ENCODE measurements around the gene KCNG3.

DNA sequence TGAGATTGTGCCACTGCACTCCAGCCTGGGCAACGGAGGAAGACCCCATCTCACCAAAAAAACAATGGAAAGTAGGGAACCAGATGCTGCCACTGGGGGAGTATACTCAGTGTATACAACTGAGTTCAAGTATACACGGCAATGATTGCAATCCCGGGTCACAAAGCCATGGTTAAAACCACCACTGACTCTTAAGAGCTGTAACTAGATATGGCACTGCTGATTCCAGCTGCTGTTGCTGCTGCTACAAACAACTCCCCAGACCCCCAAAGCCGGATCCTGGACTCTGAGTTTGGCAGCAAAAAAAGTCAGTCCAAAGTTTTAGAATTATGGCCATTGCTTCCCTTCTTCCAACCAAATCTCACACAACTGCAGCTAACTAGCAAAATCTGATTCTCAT, 89.1 kb downstream of the KCNG3 start:
- no peak for TF ChIP-seq POLR2AphosphoS5 (IDR thresholded peaks at IDR 0.05)
- no peak for TF ChIP-seq EP300 (IDR thresholded peaks at IDR 0.05)
- TF ChIP-seq POLR2A (IDR thresholded peaks at IDR 0.05): no peak

All from gastroesophageal sphincter (tissue), 2 donors.